HG02763 (cell line): ENCODE data around the gene UBE2Q1.
"Not testable (repeated sequence)": the region's sequence is repeated elsewhere in the genome, so short reads cannot be mapped to it uniquely, and the experiment has no call there.

Source experiments
- ATAC-seq: cut with Tn5 transposase; IDR thresholded peaks from one replicate; pipeline ENCODE4 v1.9.1; 2021; ENCODE audit warnings: mild to moderate bottlenecking, moderate library complexity; ENCODE audit not compliant: unreplicated experiment

UBE2Q1 gene

DNA sequence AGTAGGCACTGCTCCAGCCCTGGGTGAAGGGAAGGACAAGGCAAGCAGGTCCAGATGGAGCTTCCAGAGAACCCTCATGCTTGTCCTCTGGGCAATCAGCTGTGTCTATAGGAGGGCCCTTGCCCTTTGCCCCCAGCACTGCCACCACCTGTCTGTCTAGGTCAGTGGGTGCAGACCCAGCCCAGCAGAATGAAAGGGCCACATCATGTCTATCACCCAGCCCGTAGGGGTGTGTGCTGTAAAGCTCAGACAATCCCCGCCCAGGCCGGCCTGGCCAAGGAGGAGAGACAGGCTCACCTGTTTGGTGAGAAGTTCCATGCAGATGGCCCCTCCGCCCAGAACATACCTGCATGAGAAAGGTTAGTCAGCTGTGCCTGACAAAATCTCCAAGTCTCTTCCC is 7.0 kb downstream of the UBE2Q1 start:
- ATAC-seq, result no peak

DNA sequence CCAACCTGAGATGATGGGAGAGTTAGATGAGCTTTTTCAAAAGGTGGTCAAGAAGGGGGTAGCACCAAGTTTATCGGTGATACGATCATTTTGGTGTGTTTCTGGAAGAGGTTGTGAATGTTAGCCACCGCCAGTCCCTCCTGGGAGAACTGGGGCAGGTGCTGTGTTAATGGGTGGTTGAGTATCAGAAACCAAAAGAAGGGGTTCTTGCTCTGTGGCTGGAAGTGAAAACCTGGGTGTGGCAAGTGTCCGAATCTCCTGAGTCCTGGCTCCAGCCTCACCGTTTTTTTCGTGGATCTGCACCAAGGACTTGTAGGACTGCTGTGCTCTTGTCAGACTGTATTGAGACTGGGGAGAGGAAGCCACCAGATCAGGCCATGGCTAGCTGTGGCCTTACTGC is 7.8 kb downstream of the UBE2Q1 start:
- no peak for ATAC-seq

DNA sequence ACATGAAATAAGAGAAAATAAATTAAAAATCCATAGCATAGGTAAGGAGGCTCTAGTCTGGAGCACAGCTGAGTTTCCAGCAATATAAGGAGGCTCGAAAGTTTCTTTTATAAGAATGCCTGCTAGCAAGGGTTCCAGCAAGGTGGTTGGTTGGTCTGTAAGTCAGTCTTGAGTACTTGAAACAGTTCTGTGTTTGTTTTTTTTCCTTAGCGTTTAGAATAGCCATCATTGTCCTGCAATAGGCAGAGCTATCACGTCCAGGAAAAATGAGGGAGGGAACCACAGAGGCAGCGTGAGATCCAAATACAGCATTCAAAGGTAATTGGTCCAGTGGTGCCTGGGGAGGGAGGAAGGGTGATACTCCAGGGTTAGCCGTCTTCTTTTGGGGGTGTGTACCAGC is 8.4 kb downstream of the UBE2Q1 start:
- no peak for ATAC-seq

DNA sequence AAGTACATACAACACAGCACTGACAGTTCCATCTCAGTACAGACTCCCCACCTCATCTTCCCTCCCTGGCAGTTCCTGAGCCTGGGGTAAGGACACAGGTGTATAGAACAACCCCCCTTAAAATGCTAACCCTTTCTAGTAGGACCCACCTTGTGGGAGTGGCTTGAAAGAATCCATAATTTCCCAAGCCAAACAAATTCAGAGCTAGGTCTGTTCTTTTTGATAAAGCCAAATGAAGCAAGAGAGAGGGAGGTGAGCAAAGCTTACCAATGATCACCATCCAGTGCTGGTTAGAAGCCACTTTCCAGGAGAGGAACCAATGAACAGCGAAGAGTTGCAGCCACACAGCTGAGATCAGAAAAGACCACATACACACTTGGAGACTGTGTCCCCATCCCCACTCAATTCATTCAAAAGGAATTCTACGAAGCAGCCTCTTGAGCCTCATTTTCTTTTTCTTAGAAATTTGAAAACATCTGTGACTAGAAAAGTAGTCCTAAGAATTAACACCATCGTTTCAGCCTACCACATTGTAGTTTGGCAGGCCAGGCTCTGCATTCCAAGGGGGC is 9.2 kb downstream of the UBE2Q1 start:
- no peak for ATAC-seq

DNA sequence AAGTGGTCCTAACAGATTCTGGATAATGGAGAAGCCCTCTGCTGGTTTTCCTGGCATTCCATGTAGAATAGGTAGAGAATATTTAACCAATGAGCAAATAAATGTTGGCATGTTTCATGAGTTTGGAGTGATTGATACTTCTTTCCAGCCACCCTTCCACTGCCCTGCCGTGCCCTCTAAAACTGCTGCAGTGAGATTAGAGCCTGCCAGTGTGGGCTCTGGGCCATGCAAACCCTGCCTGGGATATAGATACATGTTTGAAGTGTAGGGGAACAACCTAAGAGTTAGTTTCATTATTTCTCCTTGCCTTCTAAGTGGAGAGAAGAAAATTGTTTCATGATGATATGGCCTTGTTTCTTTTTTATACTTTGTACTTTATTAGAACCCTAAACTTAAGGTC is 10.4 kb downstream of the UBE2Q1 start:
- no peak for ATAC-seq

DNA sequence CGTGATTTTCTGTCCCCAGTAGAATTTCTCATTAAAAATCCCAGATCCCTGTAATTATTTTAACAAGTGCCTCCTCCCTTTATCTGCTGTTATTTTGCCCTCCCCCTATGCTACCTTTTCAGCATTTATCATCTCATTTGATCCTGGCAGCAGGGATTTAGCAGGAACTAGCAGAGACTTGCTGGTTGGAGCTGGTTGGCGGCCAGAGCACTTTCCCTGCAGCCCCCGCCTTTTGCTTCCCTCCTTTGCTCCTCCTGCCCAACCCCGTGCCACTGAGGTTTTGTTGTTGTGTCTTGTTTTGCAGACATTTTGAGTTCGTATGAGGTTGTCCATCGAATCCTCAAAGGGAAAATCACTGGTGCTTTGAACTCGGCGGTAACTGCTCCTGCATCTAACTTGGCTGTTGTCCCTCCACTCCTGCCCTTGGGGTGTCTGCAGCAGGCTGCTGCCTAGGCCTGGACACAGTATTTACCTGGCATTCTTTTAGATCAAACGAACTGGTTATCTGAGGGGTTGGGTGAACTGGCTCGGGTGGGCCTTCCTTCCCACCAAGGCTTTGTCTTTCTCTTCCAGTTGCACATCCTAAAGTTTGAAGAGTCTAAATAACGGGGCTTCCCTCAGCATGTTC is 11.2 kb downstream of the UBE2Q1 start:
- ATAC-seq, result no peak

DNA sequence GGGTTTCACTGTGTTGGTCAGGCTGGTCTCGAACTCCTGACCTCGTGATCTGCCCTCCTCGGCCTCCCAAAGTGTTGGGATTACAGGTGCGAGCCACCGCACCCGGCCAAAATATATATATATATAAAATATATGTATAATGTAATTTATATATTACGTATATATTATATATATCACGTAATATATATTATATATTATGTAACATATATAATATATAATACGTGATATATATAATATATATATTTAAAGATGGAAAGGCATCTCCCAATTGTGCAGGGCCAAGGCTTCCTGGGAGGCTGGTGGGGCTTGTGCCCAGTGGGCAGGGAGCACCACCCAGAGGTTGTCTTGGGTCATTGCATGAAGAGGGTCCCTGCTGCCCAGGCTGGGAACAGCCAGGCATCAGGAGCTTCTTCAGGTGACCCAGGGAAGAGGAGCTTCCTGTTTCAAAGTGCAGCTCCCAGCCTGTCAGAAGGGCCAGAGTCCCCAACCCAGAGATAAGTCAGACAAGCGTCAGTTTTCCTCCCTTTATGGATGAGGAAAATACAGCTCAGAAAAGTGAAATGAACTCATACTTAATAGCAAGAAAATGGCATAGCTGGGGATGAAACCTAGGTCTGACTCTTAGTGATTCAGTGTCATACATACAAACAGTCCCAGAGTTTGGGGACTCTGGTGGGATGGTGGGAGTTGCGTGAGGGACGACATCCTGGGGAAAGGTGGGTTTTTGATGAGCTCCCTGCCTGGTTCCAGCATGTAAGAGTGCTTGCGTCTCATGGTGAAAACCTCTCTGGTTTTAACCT is 12.0 kb downstream of the UBE2Q1 start:
- no peak for ATAC-seq

DNA sequence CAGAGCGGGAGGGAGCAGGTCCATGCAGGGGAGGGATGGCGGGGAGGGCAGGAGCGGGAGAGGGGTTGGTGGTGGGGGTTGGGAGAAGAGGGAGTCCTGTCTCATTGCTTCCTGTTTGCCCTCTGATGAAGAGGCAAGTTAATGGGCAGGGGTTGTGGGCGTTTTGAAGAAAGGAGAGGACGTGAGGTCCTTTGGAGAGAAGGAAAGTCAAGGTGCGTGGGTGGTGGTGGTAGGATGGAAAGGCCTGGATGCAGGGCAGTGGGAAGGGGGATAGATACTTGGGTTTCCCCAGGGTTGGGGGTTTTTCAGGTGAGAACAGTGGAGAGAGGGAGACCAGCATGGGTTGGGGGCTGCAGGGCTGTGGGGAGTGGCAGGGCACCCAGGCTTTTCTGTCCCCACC is 17.2 kb downstream of the UBE2Q1 start:
- no peak for ATAC-seq

DNA sequence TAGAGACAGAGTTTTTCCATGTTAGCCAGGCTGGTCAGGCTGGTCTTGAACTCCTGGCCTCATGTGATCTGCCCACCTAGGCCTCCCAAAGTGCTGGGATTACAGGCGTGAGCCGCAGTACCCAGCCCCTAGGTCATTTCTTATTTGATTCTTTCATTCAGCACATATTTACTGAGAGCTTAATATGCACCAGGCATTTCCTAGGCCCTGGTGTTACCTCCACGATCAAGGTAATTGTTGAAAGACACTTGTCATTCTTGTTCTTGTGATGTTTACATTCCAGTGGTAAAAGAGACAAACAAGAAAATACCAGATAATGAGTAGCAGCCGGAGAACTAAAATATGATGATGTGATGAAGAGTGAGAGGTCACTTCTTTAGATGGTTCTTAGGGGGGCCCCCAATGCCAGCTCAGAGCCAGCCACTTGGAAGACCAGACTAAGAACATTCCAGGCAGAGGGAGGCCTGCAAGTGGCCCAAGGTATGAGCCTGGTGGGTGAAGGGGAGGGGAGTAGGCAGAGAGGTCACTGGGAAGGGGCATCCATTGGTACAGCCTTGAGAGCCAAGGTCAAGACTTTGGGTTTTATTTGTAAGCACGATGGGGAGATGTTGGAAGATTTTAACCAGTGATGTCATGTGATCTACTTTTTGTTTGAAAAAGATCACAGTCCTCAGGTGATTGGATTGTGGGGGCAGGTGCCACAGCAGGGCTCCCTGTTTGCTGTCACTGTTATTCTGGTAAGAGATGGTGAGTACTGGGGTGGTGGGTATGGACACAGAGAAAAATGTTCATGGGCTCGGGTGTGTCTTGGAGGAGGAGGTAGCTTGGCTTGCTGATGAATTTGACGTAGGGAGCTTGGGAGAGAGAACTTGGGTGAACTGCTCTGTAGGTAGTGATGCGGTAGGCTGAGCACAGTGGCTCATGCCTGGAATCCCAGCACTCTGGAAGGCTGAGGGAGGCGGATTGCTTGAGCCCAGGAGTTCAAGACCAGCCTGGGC is 18.7 kb downstream of the UBE2Q1 start:
- ATAC-seq, result no peak

DNA sequence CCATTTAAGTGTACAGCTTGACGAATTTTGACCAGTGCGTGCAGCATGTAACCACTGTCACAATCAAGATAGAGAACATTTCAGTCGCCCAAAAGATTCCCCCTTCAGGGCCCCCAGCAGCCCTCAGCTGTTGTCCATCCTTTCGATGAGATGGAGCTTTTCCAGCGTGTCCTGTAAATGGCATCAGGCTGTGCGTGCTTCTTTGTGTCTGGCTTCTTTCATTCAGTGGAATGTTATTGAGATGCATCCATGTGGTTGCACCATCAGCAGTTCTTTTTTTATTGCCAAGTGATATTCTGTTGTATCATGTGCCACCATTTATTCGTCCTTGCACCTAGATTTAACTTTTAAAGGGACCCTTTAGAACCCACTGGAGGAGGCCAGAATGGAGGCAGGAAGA is 21.9 kb downstream of the UBE2Q1 start:
- no peak for ATAC-seq

DNA sequence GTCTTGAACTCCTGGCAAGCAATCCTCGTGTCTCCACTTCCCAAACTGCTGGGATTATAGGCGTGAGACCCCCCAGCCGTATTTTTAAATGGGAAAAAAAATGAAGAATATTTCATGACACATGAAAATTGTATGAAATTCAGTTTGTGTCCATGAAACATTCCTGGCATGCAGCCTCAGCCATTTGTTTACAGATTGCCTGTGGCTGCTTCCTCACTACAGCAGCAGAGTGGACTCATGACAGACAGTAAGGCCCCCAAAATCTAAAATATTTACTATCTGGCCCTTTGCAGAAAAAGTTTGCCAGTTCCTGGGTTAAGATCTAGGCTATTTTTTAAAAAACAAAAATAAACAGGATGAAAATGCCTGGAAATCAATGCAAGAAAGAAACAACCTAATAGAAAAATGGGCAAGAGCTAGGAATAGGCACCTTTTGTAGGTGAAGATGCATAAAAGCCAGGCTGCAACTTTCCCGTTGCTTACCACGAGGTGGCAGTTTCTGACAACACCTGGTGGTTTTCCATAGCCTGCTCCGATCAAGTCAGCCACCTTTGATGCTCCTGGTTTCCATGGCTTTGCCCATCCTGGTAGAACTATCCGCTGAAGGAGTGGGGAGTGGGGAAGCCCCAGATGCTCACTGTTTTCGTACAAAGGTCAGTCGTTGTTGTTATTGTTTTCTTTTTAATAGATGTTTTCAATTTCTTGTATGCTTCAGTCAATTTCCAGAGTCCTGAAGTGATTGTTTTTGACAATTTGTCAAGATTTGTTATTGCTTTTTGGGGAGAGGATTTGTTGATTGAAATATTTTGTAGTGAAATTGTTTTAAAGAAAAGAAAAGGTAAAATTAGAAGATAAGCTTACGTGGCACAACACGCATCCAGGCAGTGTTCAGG is 24.3 kb downstream of the UBE2Q1 start:
- ATAC-seq, result no peak

DNA sequence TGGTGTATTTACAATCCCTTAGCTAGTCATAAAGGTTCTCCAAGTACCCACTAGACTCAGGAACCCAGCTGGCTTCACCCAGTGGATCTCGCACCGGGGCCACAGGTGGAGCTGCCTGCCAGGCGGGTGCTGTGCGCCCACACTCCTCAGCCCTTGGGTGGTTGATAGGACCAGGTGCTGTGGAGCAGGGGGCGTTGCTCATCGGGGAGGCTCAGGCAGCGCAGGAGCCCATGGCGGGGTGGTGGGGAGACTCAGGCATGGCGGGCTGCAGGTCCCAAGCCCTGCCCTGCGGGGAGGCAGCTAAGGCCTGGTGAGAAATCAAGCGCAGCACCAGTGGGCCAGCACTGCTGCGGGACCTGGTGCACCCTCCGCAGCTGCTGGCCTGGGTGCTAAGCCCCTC is 26.5 kb downstream of the UBE2Q1 start:
- not testable (repeated sequence) for ATAC-seq

DNA sequence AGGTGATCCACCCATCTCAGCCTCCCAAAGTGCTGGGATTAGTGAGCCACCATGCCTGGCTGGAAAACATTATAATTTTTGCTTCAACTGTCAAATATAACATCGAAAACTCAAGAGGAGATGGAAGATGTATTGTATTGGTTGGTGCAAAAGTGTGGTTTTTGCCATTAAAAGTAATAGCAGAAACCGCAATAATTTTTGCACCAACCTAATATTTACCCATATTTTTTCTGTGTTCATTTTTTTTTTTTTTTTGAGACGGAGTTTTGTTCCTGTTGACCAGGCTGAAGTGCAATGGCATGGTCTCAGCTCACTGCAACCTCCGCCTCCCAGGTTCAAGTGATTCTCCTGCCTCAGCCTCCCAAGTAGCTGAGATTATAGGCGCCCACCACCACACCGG is 29.2 kb downstream of the UBE2Q1 start:
- no peak for ATAC-seq

DNA sequence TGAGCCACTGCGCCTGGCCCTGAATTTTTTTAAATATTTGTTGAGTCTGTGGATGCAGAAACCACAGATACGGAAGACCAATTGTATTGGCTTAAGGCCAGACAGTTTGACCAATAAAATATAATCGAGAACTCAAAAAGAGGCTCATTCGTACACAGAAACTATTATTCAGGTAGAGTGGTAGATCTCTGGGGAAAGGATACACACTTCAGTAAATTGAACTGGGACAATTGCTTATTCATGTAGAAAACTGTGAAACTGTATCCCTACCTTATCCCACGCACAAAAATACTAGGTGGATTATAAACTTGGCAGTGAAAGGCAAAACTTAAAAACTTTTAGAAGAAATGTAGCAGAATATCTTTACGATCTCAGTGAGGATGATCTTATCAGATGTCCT is 31.3 kb downstream of the UBE2Q1 start:
- ATAC-seq, result no peak

DNA sequence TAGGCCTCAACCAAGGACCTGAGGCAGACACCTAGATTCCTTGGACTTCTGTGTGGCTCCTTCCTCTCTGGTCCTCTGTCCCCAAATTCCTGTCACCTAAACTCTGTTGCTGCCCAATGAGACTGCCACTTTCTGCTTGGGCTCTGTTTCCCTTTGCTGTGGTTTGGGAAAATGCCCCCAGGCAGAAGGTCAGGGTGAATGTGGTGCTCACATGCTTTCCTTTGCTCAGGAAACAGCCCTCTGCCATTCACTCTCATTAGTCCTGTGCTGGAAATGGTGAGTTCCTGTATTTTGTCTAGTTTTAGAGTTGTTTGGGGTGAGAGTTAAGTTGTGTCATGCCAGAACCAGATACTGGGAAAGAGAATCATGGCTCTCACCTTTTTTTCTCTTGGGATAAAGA is 33.6 kb downstream of the UBE2Q1 start:
- no peak for ATAC-seq

DNA sequence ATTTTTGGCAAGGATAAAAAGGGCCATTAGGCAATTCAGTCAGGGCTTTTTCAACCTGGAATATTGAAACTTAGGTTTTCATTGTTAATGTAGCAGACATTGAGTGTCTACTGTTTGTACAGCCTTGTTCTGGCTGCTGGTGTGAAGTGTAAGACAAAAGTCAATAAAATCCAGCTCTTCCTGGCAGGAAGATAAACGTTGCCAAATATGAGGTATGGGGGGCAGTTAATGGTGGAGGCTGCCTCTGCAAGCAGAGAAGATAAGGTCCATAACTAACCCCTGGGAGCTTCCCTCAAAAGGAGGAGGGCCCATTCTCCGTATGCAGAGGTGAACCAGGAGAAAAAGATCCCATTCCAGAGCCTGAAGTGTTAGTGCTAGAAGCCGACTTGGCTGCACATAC is 36.8 kb downstream of the UBE2Q1 start:
- ATAC-seq, result no peak

DNA sequence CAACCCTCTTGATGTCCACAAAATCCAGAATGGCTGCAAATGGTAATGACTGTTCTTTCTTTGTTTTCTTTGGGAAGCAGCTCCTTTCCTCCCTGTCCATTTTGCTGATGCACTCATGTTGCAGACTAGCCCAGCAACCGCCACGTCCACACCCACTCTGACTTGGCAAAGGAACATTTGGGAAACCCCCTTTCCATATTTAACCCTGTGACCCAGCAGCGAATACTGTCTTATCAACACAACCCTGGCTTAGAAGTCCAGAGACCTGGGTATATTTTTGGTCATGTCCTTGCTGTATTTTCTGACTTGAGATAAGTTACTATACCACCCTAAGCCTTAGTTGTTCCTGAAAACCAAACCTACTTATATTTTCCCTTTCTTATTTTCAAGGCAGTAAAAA is 38.1 kb downstream of the UBE2Q1 start:
- ATAC-seq, result no peak

DNA sequence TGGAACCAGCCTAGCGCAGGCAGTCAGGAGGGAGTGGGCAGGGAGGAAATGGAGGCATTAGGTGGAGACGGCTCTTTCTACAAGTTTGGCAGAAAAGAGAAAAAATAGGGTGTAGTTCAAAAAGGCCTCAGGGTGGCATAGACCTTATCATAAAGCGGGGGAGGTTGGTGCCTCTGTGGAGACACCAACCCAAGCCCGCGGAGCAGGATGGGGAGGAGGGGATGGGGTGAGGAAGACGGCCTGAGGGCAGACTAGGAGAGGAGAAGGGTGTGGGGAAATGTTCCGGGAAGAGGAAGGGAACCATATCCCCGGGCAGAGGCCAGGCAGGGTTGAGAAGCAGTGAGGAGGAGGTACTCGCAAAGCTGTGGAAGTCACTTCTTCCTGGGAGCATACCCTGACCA is 38.9 kb downstream of the UBE2Q1 start:
- ATAC-seq, result no peak

DNA sequence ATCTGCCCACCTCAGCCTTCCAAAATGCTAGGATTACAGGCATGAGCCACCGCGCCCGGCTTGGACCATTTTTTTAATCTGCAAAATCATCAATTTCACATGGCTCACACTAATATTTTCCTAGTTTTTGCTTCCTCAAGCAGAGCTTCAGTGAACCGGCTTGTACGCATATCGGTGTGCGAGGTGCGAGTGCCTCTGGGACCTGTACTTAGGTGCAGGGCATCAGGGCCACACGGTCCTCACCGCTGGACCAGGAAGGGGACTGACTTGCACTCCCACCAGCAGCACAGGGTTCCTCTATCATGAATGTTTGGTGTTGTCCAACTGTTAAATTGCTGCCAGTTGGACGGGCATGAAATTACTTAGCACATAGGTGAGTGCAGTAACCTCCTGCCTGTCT is 40.8 kb downstream of the UBE2Q1 start:
- no peak for ATAC-seq

DNA sequence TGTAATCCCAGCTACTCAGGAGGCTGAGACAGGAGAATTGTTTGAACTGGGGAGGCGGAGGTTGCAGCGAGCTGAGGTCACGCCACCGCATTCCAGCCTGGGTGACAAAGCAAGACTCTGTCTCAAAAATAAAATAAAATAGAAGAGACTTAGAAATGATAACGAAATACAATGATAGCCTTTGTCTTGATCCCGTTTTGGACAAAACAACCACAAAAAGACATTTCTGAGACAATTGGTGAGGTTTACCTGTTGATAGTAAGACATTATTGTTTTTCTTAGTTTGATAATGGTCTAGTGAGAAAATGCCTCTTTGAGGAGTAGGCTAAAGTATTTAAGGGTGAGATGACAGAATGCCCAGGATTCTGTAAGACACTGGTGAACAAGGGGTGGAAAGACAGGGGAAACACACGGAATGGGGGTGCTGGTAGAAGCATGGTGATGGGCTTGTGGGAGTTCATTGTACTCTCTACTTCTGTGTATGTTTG is 44.4 kb downstream of the UBE2Q1 start:
- ATAC-seq, result no peak
